GM12873 (cell line): ENCODE results near the gene AP5M1.

ENCODE experiments used
- TF ChIP-seq, protein P1 (sequence below): IDR thresholded peaks from 2 replicates; pipeline ENCODE4 v1.5.1; 2012; ENCODE audit warnings: low read depth, mild to moderate bottlenecking, moderate library complexity, low read length, control low read depth; ENCODE audit not compliant: insufficient read depth; ENCODE audit errors: missing control alignments

The AP5M1 gene

GRCh38 chr14:57268161-57269069 lies at the start of gene AP5M1, which contains the start of gene EXOC5:
Gene AP5M1, plus strand, starts transcription at chr14:57268971. Its CDS starts 344 bp downstream, at chr14:57269315.
Gene EXOC5, minus strand, starts transcription at chr14:57268905. Its CDS starts 257 bp downstream, at chr14:57268648.
- TF ChIP-seq, protein P1, sequence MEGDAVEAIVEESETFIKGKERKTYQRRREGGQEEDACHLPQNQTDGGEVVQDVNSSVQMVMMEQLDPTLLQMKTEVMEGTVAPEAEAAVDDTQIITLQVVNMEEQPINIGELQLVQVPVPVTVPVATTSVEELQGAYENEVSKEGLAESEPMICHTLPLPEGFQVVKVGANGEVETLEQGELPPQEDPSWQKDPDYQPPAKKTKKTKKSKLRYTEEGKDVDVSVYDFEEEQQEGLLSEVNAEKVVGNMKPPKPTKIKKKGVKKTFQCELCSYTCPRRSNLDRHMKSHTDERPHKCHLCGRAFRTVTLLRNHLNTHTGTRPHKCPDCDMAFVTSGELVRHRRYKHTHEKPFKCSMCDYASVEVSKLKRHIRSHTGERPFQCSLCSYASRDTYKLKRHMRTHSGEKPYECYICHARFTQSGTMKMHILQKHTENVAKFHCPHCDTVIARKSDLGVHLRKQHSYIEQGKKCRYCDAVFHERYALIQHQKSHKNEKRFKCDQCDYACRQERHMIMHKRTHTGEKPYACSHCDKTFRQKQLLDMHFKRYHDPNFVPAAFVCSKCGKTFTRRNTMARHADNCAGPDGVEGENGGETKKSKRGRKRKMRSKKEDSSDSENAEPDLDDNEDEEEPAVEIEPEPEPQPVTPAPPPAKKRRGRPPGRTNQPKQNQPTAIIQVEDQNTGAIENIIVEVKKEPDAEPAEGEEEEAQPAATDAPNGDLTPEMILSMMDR: no peak

DNA sequence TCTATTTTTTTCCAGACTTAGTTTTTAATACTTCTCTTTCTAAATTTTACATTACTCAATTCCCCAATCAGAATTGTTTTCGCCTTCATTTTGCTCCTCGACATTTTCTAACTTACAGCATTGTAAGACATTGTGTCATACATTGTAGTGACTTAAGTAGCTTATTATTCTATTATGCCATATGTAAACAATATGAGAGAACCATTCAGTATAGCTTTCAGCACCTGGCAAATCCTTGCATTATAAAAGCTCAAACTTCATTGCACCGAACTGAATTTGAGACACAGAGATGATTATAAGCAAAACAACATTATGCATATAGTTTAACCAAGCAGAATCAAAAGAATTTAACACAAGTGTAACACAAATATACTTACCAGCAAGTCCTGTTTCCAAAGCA lies 46.8 kb upstream of the AP5M1 start:
- TF ChIP-seq, protein P1: no peak

DNA sequence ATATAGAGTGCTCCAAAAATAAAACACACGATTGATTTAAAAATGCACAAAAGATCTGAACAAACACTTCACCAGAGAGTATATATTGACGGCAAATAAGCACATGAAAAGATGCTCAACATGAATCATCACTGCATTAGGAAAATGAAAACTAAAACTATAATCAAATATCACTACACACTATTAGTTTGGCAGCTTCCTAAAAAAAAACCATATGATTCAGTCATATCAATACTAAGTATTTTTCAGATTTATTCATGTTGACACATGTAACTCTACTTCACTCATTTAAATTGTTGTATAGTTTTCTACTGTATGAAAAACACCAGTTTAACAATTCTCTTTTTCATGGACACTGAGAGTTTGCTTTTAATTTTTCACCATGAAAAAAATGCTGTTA lies 41.7 kb upstream of the AP5M1 start:
- TF ChIP-seq, protein P1: no peak

DNA sequence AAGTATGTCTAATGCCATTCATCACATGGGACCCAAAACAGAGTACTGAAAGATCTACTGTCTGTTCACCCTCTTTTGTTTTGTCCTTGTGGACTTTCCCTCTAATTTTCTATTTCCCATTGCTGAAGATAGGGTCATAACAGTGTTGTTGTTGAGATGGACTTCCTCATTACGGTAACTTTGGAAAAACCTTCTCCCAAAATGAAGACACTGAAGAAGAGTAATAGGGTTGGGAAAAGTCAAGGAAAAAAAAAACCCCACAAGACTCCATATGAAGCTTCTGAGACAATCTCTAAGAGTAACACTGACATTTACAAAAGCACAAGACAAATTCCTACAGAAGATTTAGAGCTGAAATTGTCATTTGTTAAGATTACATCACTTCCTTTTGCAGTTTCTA lies 36.8 kb upstream of the AP5M1 start:
- TF ChIP-seq, protein P1: no peak

GRCh38 chr14:57243320-57243719 lies 25.5 kb upstream of the AP5M1 start:
- TF ChIP-seq, protein P1: no peak

DNA sequence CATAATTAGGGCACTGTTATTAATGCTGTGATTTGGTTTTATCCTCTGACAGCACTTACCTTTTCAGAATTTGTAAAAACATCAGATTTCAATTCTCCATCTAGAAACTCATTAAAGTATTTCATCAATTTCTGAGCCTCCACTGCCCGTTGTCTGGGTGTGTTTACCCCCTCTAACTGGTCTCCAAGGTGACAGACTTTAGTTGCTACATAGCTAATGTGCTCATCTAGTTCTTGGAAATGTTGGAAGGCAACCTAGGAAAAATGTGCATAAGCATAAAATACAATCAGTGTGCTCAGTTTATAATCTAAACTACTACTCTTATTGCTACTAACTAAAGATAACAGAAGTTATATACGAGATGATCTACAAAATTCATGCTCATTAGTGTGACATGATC lies 24.7 kb upstream of the AP5M1 start:
- TF ChIP-seq, protein P1: no peak

- TF ChIP-seq, protein P1: no peak
These were observed 22.8 kb upstream of the AP5M1 start for GRCh38 chr14:57245941-57246340.
